Anterior cingulate cortex (tissue), 58 donors: ENCODE data around the gene ALDH1A2.
"Not testable (repeated sequence)": the region's sequence is repeated elsewhere in the genome, so short reads cannot be mapped to it uniquely, and the experiment has no call there.

ENCODE experiments used
- DNase-seq, 58 donors: peaks; one replicate each; lab custom pipeline; 2025; lab: John Stamatoyannopoulos, UW

The ALDH1A2 gene

GRCh38 chr15:58043192-58043903, 22.2 kb downstream of the ALDH1A2 start:
- peak in 8 of 58 donors; percentile 0 to 36 (median 6) for DNase-seq

DNA sequence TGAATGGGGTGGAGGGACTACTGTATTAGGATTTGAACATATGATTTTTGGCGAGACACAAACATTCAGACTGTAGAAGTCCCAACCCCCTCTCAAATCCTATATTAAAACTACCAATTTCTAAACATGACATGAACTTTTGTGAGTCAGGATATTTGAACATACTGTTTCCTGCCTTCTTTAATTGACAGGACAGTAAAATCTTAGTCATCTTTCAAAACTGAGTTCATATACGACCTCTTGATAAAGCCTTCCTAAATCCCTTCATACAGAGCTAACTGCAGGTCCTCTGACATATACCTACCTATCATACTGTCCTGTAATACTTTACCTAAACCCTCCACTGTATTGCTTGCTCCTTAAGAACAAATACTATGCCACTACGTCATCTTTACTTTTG, 23.5 kb downstream of the ALDH1A2 start:
- DNase-seq: no peak

- no peak for DNase-seq
Observed at GRCh38 chr15:58040150-58040549, 25.4 kb downstream of the ALDH1A2 start.

GRCh38 chr15:58039079-58040035, 26.2 kb downstream of the ALDH1A2 start:
- DNase-seq: no peak

- DNase-seq: no peak
Observed at GRCh38 chr15:58038426-58039078, 27.0 kb downstream of the ALDH1A2 start.

DNA sequence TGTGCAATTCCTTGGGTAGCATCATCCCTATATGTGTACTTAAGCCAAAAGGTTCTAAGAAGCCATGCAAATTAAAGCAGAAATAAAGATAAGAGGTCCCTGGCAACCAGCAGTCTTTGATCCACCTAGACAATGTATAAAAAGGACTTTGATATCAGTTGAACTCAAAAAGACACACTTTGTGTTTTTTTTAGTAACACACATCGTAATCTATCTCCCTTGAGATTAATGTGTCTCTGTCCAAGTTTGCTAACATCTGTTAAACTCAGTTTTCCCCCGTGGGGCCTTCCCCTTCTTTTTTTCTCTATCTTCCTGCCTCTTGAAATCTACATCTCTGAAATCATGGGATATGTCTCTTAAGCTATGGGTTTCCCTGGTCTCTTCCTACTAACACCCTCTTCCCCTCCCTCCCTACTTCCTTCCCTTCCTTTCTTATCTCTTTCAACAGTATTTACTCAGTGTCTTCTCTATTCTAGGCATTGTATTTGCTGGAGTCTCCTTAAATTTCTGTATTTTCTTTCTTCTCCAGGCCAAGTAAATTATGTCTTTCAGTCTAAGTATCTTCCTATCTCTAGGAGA, 27.7 kb downstream of the ALDH1A2 start:
- no peak for DNase-seq

GRCh38 chr15:58036579-58036978, 28.9 kb downstream of the ALDH1A2 start:
- DNase-seq: no peak

DNA sequence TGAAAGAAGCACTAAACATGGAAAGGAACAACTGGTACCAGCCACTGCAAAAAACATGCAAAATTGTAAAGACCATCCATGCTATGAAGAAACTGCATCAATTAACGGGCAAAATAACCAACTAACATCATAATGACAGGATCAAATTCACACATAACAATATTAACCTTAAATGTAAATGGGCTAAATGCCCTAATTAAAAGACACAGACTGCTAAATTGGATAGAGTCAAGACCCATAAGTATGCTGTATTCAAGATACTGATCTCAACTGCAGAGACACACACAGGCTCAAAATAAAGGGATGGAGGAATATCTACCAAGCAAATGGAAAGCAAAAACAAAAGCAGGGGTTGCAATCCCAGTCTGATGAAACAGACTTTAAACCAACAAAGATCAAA, 37.1 kb downstream of the ALDH1A2 start:
- not testable (repeated sequence) for DNase-seq

DNA sequence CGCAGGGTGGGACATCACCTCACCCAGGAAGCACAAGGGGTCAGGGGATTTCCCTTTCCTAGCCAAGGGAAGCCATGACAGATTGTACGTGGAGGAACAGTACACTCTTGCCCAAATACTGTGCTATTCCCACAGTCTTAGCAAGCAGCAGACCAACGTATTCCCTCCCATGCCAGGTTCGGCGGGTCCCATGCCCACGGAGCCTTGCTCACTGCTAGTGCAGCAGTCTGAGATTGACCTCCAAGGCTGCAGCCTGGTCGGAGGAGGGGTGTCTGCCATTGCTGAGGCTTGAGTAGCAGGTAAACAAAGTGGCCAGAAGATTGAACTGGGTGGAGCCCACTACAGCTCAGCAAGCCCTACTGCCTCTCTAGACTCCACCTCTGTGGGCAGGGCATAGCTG, 39.0 kb downstream of the ALDH1A2 start:
- DNase-seq: no peak

DNA sequence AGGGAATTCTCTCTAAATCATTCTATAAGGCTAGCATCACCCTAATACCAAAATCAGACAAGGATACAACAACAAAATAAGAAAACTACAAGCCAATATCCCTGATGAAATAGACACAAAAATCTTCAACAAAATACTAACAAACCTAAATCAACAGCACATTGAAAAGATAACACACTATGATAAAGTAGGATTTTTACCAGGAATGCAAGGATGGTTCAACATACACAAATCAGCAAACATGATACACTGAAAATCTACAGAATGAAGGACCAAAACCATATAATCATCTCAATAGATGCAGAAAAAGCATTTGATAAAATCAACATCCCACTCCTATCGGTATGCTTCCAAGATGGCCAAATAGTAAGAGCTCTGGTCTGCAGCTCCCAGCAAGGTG, 39.5 kb downstream of the ALDH1A2 start:
- no peak for DNase-seq

GRCh38 chr15:58021332-58022230, 43.9 kb downstream of the ALDH1A2 start:
- no peak for DNase-seq

DNA sequence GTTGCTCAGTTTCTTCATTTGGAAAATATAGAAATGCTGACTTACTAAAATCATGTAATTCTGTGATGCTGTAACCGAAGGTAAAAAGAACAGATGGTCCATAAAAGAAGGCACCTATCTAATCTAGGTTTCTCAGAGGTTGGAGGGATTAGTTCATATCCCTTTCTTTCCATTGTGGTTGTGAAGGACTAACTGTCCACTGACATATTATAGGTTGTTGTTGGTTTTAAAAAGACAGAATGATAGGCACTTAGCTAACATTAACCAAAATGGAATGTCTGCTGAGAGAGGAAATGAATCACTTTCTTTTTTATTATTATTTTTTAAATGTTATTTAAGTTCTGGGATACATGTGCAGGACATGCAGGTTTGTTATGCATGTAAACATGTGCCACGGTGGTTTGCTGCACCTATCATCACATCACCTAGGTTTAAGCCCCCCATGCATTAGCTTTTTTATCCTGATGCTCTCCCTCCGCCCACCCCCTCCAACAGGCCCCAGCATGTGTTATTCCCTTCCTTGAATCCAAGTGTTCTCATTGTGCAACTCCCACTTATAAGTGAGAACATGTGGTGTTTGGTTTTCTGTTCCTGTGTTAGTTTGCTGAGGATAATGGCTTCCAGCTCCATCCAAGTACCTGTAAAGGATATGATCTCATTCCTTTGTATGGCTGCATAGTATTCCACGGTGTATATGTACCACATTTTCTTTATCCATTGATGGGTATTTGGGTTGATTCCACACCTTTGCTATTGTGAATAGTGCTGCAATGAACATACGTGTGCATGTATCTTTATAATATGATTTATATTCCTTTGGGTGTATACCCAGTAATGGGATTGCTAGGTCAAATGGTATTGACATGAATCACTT, 45.8 kb downstream of the ALDH1A2 start:
- DNase-seq: no peak

DNA sequence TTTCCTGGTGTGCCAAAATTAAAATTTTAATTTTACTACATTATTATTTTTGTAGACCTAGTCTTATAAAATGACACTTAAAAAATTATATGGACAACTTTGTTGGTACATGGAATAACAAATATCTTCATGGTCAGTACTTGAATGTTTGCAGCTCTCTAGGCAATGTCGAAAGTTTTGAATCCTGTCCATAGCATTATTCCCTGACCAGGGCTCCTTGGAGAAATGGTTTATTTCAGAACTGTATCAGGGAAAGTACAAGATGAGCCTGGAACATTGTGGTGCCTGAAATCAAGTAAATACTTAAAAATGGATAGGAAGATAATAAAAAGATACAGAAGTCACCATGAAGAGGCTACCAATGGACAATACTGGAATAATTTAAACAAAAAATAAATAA, 47.6 kb downstream of the ALDH1A2 start:
- no peak for DNase-seq

DNA sequence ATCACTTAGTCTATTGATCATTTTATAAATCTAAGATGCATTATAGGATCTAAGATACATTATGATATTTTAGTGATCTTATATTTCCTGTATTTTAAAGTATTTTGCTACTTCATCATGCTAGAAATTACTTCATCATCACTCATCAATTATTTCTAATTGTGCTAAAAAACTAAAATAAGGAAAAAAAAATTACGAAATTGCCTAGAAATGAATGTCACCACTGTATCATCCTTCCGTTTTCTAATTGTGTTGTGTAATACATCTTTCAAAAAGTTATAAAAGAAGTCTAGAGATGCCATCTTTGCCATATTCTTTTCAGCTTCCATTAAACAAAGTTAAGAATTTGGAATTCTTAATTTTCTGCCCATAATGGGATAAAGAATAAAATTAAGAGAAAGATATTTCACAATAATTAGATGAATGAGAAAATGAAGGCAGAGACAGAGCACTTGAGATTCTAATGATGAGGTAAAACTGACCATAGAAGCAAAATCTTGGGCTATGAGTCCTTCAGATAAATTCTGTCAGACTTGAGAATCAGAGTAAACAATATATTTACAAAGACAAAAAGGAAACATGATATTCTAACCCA, 48.8 kb downstream of the ALDH1A2 start:
- DNase-seq: no peak

DNA sequence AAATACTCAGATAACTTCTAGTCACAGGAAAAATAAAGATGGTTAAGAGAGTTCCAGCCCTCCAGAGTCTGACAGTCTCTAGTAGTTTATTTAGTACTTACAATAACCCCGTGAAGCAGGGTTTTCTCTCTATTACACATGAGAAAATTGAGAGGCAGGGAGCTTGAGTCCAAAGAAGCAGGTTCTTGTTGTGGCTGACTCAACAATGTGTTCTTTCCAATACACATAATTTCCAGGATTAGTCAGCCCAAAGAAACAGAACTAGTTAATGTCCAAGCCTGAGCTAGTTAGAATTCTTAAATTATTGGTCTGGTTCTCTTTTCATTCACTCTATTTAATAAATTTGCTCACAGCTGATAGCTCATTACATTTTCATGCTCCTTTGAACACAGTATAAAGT, 49.9 kb downstream of the ALDH1A2 start:
- no peak for DNase-seq

- no peak for DNase-seq
Observed at GRCh38 chr15:58014470-58014869, 51.0 kb downstream of the ALDH1A2 start.

- no peak for DNase-seq
Observed at GRCh38 chr15:58014040-58014439, 51.5 kb downstream of the ALDH1A2 start.

DNA sequence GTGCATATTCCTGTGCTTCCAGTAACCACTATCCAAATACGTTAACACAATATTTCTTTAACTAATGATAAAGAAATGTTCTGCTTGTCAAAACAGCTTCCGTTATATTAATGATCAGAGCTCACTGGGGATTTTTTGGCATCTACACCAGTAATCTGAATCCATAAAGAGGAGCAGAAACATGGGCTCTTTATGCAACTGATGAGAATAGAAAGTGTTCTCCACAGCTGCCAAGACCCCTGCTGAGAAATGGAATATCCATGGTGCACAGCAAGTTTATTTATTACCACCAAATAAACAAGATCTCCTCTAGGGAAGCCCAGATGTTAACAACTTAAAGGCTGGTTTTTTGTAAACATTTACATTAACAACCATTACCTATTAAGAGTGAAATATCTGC, 54.5 kb downstream of the ALDH1A2 start:
- no peak for DNase-seq
